Fibroblast of skin of right quadriceps (primary cell): ENCODE results near the gene GTF3C2.
"Not testable (repeated sequence)": the region's sequence is repeated elsewhere in the genome, so short reads cannot be mapped to it uniquely, and the experiment has no call there.

ENCODE experiments used
- DNase-seq: peaks from one replicate; pipeline ENCODE4 v3.0.0-alpha.2; 2013

GTF3C2 gene

DNA sequence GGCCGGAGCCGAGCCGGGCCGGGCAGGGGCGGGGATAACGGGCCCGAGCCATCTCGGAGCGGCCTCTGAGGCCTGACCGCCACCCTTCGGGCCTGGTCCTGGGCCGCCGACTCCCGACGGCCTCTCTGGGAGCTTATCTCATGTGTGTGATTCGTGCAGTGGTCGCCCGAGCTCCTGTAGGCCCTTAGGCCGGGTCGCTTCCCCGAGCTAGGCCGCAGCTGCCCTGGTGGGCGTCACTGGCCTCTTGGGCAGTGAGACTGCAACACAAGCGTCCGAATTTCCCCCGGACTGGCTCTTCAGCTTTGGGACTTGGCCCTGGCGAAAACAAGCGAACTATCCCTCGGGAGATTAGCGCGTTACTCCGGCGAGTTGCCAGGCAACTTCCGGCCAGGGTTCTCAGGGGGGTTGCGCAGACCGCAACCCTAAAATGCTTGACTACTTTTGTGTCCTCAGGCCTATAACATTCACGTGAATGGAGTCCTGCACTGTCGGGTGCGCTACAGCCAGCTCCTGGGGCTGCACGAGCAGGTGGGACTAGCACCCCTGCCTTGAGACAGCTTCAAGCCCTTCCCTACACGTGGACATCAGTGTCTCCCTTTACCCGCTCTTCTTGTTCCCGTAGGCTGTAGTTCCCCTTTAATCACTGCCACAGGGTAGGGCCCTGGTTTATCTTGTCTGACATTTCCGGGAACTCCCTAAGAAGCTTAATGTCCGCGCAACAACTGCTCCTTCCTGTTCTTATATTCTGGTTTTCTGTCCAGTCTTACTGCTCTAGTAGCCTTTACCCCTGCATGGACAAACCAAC, 14.5 kb upstream of the GTF3C2 start:
- DNase-seq, result peak; percentile 55

DNA sequence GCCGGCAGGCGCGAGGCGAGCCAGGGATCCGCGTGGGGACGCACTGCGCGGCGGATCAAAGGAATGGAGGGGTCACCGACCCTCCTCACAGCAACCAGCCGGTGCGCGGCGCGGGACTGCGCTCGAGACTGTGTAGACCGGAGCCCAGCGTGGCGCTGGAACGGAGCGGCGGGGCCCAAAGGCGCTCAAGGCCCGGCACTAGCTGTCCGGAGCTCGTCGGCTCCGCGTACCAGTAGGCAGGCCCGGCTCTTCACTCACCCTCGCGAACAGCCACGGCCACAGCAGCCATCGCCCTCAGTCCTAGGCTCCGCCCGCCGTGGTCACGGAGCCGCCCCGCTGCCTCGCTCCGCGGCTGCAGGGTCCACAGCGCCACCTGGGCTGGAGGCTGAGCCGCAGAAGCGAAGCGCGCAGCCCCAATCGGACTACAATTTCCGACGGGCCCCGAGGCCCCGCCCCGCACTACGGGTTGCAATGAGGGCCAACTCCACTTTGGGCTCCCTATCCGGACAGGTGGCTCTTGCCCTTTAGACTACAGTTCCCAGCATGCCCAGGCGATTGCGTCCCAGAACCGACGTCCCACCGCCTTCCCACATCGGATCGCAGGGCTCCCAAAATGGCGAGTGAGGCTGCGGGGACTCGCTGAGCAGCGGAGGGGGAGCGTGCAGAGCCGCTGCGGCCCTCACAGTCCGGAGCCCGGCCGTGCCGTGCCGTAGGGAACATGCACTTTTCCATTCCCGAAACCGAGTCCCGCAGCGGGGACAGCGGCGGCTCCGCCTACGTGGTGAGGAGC, 13.7 kb upstream of the GTF3C2 start, which contains the start of the genes EIF2B4 and SNX17:
Gene EIF2B4 (minus strand): TSS at position 313 of the 790 bp plus-strand sequence. CDS start 24 bp downstream, at position 289.
Gene SNX17 (plus strand): TSS at position 591 of the 790 bp plus-strand sequence. CDS start 128 bp downstream, at position 719.
- DNase-seq, result peak; percentile 99

- DNase-seq, result peak; percentile 41
Observed at GRCh38 chr2:27369471-27370025, 13.0 kb upstream of the GTF3C2 start.

DNA sequence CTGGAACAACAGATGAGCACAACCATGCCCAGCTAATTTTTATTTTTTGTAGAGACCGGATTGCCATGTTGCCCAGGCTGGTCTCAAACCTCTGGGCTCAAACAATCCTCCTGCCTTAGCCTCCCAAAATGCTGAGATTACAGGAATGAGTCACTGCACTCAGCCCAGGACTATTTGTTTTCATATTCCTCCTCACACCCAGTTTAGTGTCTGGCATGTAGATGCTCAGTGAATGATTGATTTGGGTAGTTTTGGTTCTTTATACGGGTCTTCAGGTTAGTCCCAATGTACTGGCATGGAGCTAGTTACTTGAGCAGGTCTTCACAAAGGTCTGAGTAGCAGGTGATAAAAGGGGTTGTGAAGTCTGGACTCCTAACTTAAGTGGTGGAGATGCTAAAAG, 7.4 kb upstream of the GTF3C2 start:
- no peak for DNase-seq

- DNase-seq, result no peak
Observed at GRCh38 chr2:27362678-27363420, 6.3 kb upstream of the GTF3C2 start.

- peak; percentile 34 for DNase-seq
Observed at GRCh38 chr2:27356056-27356381, 545 bp downstream of the GTF3C2 start.

DNA sequence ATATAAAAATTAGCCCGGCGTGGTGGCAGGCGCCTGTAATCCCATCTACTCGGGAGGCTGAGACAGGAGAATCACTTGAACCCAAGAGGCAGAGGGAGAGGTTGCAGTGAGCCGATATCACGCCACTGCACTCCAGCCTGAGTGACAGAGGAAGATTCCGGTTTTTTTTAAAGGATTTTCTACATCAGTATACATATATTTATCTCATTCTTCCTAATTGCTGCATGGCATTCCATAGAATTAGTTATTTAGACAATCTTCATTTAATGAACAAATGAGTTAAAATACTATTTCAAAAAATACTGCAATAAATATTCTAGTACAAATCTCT, 2.0 kb downstream of the GTF3C2 start:
- DNase-seq, result no peak

DNA sequence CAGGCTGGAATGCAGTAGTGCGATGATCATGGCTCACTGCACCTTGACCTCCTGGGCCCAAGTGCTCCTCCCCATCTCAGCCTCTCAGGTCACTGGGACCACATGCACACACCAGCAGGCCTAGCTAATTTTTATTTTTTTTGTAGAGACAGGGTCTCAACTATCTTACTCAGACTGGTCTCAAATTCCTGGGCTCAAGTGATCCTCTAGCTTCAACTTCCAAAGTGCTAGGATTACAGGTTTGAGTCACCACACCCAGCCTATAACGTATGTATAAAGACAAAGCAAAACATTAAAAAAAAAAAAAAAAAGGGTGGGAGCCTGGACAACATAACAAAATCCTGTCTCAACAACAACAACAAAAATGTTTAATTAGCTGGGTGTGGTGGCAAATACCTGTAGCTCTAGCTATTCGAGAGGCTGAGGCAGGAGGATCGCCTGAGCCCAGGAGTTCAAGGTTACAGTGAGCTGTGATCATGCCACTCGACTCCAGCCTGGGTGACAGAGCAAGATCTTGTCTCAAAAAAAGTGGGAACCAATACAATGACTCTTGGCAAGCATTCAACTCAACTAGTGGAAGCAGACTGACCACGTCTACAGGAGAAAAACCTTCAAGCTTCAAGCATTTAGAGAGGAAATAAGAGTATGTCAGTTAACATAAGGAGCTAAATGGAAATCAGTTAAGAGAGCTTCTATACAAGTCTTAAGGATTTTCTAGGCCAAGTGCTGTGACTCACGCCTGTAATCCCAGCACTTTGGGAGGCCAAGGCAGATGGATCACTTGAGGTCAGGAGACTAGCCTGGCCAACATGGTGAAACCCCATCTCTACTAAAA, 2.6 kb downstream of the GTF3C2 start:
- peak; percentile 19 for DNase-seq

DNA sequence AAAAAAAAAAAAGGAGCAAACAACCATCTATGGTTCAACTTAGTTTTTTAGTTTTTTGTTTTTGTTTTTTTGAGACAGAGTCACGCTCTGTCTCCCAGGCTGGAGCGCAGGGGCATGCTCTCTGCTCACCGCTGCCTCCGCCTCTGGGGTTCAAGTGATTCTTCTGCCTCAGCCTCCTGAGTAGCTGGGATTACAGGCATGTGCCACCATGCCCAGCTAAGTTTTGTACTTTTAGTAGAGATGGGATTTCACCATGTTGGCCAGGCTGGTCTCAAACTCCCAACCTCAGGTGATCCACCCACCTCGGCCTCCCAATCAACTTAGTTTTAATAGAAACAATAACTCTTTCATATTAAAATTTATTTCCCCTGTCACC, 3.2 kb downstream of the GTF3C2 start:
- not testable (repeated sequence) for DNase-seq

DNA sequence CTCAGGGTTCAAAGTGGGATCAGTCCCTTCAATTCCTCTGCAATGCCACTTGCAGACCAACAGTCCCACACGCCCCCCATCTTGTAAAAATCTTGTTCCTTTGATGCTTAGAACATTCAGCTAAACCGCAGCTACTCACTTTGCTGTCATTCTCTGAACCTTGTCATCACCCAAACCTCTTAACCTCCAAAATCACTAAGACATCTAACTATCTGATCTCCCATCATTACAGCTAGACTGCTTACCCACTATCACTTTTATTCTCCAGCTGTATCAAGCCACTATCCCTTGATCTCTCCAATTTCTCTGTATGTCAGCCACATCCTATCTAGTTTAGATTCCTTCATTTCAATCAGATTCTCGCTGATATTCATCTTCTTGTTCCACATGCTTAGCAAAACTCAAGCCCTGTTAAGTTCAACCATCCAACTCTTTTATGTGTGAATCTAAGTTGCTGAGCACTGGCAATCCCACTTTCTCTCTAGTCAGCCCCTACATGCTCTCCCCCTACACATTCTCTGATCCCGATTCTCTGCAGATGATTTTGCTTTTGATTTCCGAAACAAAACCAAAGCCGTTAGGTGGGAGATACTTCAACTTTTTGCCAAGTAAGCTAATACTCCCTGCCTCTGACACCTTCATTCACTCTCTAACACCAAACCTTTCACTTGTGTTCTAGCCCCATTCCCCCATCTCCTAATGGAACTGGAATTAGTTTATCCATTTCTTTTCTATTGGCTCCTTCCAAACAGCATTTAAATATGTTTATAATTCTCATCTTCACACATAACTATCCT, 4.6 kb downstream of the GTF3C2 start:
- no peak for DNase-seq

- no peak for DNase-seq
Observed at GRCh38 chr2:27350106-27350693, 6.4 kb downstream of the GTF3C2 start.

- DNase-seq, result no peak
Observed at GRCh38 chr2:27347641-27348040, 8.9 kb downstream of the GTF3C2 start.

DNA sequence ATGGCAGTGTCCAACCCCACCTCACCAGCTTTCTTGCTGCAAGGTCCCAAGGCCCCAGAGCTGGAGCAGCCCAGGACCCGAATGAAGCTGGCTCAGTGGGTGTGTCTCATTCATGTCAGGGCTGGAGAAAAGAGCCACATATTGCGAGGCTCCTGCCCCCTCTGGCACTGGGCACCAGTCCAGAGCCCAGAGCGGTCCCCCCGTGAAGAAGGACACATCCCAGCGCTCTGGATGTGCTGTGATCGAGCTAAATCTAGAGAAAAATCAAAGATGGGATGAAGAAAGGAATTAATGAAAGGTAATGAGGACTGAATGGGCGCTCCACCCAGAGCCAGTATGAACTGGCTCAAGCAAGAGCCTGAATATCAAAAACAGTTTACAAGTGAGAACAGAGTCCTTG, 20.4 kb downstream of the GTF3C2 start:
- no peak for DNase-seq

GRCh38 chr2:27335311-27335710, 21.3 kb downstream of the GTF3C2 start:
- DNase-seq, result no peak

DNA sequence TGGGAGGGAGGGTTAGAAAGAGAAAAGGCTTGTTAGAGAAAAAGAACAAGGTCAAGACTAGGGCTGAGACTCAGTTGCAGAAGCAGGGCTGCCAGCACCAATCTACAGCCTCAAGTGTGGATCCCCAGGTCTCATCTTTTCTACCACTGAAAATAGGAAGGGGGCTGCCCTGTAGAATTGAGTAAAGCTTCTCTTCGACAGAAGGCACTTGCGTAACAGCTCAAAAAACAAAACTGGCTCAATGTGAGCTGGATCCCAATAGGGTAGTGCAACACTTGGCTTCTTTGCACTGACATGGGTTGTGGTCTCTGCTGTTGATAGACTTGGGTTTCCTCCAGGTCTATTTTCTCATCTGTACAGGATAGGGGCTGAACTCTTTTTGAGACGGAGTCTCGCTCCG, 31.8 kb downstream of the GTF3C2 start:
- no peak for DNase-seq

GRCh38 chr2:27323596-27324285, 32.8 kb downstream of the GTF3C2 start:
- DNase-seq, result no peak

DNA sequence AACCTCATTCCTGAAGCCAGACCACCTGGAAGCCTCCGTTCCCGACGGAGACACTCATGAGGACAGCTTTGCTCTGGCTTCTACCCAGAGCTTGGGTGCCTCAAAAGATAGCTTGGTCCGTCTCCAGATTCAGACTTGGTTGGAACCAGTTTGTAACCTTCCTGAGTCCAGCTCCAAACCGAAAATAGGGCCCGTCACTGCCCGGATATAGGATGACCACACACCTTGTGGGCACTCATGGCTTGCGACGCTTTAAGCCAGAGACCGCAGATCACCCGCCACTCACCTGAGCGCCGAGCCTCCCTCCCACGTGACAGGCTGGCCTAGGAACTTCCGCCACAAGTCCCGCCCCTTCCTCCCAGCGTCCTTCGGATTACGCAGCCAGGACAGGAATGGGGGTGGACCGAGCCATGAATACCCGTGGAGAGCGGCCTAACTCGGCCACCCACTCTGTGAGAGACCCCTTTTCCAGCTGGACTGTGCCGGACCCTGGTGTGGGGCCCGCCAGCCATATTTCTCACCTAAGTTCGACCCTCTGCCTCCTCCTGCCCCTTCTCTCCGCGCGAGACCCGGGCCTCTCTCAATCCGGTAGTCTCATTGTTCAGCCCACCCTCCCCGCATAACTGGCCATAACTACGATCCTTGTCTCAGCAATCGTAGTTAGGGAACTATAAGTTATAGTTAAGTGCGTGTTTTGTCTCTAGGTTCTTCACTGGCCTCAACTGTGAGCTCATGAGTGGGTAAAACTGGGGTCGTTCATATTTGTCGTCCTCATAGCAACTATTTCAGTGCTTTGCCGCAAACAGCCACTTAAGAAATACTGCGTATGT, 33.6 kb downstream of the GTF3C2 start, which contains the start of gene MPV17:
Gene MPV17 (minus strand): TSS at position 332 of the 830 bp plus-strand sequence. CDS start 580 bp downstream, outside the sequence.
- DNase-seq, result peak; percentile 88

GRCh38 chr2:27322301-27322765, 34.2 kb downstream of the GTF3C2 start:
- DNase-seq, result peak; percentile 6

- peak; percentile 97 for DNase-seq
Observed at GRCh38 chr2:27320958-27321543, 35.5 kb downstream of the GTF3C2 start.
